ENCODE measurements around the gene DAB1. TPM values are rescaled to one million over a fixed set of nuclear protein-coding genes. Genes with fewer than 3 reads are reported as not detected.

Gene DAB1
- total and polyA plus RNA-seq, 10 of the 15 experiments (the other 5 are each of a cell fraction or from before 2014, with no cell fraction given), result 0.02 to 0.10 (median 0.03) TPM; not detected in 5

DNA sequence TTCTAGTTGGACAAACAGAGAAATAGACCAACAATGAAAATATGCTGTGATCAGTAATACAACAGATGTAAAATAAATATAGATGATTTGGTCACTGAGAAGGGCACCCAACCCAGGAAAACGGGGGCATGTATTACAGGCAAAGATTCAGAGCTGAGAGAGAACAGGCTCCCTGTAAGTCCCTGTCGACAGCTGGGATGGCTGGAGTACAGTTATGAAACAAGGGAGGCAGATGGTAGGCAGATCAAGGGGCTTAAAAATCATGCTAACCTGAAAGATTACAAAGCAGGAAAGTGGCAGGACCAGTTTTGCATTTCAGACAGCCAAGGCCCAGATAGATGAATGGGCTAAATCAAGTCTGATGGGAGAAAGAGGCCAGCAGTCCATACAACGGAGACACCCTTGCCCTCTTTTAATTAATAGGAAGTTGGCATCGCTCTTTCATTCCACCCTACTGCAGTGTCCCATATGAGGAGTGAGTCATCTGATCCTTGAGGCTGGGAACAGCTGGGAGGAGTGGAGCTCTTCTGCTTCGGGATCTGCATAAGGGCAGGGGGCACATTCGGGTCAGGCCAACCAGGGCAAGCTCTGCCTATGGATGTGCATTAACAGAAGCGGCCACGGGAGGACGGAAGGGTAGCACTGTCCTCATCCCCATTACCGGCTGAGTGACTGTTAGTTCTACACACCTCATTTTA lies 171.1 kb downstream of the DAB1 start:
- WGBS (ENCODE audit: insufficient coverage, insufficient replicate concordance, low lambda C conversion rate, missing lambda C conversion rate), result 17% methylated on average over 10 of the region's 10 CpGs
- Histone ChIP-seq H3K4me3 (no peak overlapping the region), H3K36me3 (ENCODE audit: control insufficient read depth in 2 of 2, insufficient read depth in 2 of 2, low read length in 1 of 2) (no peaks in the 10 kb centered on the region), H3K4me1 (ENCODE audit: control insufficient read depth, insufficient read depth, low read length) (no peaks in the 10 kb centered on the region), H4K20me1 (ENCODE audit: control insufficient read depth, insufficient read depth) (no peaks in the 10 kb centered on the region), H2AFZ (ENCODE audit: control insufficient read depth, low read depth, low read length) (no peak overlapping the region), H3K4me2 (ENCODE audit: control insufficient read depth, insufficient read depth) (no peak overlapping the region), H3K27me3 (replicated peaks in 1 of 2; ENCODE audit: control insufficient read depth in 2 of 2, insufficient read depth in 2 of 2, low read length in 1 of 2) (no peaks in the 10 kb centered on the region; a peak in 1 of 4 replicates), H3K9me3 (replicated peaks; ENCODE audit: control insufficient read depth, insufficient read depth, low read length) (no peaks in the 10 kb centered on the region), H3K79me2 (ENCODE audit: control insufficient read depth, insufficient read depth, low read length) (no peaks in the 10 kb centered on the region), H3K27ac (ENCODE audit: control insufficient read depth, insufficient read depth) (no peak overlapping the region), H3K9ac (ENCODE audit: control insufficient read depth, insufficient read depth, low read length) (no peak overlapping the region)
- ATAC-seq (no peak), DNase-seq (ENCODE audit: low read depth, low spot score) (no peak), FAIRE-seq (no peak)
- in situ Hi-C loops (cut with MboI) (no loop called here), intact Hi-C loops (cut with micrococcal nuclease; ENCODE audit: unreplicated experiment) (no loop called here)
- TF ChIP-seq ZNF217 (IDR thresholded peaks at IDR 0.05) (no peak), MXI1 (IDR thresholded peaks at IDR 0.05; ENCODE audit: low read depth, low read length) (no peak), NFYB (IDR thresholded peaks at IDR 0.05; ENCODE audit: insufficient read depth, low read depth, low read length) (no peak), CHD2 (IDR thresholded peaks at IDR 0.05; ENCODE audit: borderline replicate concordance, low read depth, low read length) (no peak)
- ChIA-PET POLR2A (no interaction called here), CTCF (no interaction called here), RAD21 (ENCODE audit: unreplicated experiment) (no interaction called here), SMC1A (ENCODE audit: uncharacterized antibody, unreplicated experiment) (interaction anchor here (1.6 kb wide), 1 partner anchor 19 kb away, joined by 3 read pairs; no protein-coding TSS in a partner anchor)
- BruUV-seq (replicated peaks), result no TSS peak

DNA sequence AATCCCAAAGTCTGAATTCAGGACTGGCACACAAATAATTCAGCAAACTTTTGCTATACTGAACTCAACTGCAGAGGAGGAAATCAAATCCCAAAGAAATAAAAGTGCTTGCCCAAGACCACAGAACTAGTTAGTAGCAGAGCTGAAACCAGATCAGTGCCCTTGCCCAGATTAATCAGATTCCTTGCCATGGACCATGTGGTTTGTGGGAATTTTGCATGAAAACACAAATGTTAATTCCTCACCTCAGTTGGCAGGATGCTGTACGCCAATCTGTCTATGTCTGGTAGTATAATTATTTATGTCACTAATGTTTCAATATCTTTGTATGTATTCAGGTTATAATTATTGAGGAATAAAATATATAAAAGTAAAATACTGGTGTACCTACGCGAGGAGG lies 173.8 kb downstream of the DAB1 start:
- Histone ChIP-seq H3K79me2 (ENCODE audit: control insufficient read depth, insufficient read depth, low read length) (no peaks in the 10 kb centered on the region), H3K4me3 (no peak overlapping the region), H3K27ac (ENCODE audit: control insufficient read depth, insufficient read depth) (no peak overlapping the region), H3K4me2 (ENCODE audit: control insufficient read depth, insufficient read depth) (no peak overlapping the region), H3K9ac (ENCODE audit: control insufficient read depth, insufficient read depth, low read length) (no peak overlapping the region), H2AFZ (ENCODE audit: control insufficient read depth, low read depth, low read length) (no peak overlapping the region), H3K4me1 (ENCODE audit: control insufficient read depth, insufficient read depth, low read length) (no peaks in the 10 kb centered on the region), H3K36me3 (ENCODE audit: control insufficient read depth in 2 of 2, insufficient read depth in 2 of 2, low read length in 1 of 2) (no peaks in the 10 kb centered on the region), H3K27me3 (replicated peaks in 1 of 2; ENCODE audit: control insufficient read depth in 2 of 2, insufficient read depth in 2 of 2, low read length in 1 of 2) (no peaks in the 10 kb centered on the region; a peak in 1 of 4 replicates), H4K20me1 (ENCODE audit: control insufficient read depth, insufficient read depth) (no peaks in the 10 kb centered on the region), H3K9me3 (replicated peaks; ENCODE audit: control insufficient read depth, insufficient read depth, low read length) (no peaks in the 10 kb centered on the region)
- DNase-seq (ENCODE audit: low read depth, low spot score), result no peak
- POLR2A ChIA-PET, result no interaction called here
- SMC1A ChIA-PET (ENCODE audit: uncharacterized antibody, unreplicated experiment), result no interaction called here
- intact Hi-C loops (cut with micrococcal nuclease; ENCODE audit: unreplicated experiment), result no loop called here
- in situ Hi-C loops (cut with MboI), result no loop called here
- no TSS peak for BruUV-seq (replicated peaks)
- ATAC-seq, result no peak
- no peak for FAIRE-seq
- WGBS (ENCODE audit: insufficient coverage, insufficient replicate concordance, low lambda C conversion rate, missing lambda C conversion rate), result 75% methylated on average over 3 of the region's 3 CpGs
- CTCF ChIA-PET, result interaction anchor here (1.0 kb wide), 1 partner anchor 20 kb away, joined by 3 read pairs; no protein-coding TSS in a partner anchor
- RAD21 ChIA-PET (ENCODE audit: unreplicated experiment), result no interaction called here
- TF ChIP-seq FOS (IDR thresholded peaks at IDR 0.05; ENCODE audit: borderline replicate concordance, extremely low read depth, insufficient read length) (no peak), MTA2 (IDR thresholded peaks at IDR 0.05; ENCODE audit: low read depth) (no peak), NR2C2 (IDR thresholded peaks at IDR 0.05; ENCODE audit: borderline replicate concordance, control insufficient read depth, insufficient read length, low read depth) (no peak), BMI1 (IDR thresholded peaks at IDR 0.05; ENCODE audit: borderline replicate concordance) (no peak), EED (IDR thresholded peaks at IDR 0.05; ENCODE audit: low read depth) (no peak), RBBP5 (conservative IDR thresholded peaks at IDR 0.05) (no peak), TAF1 (IDR thresholded peaks at IDR 0.05; ENCODE audit: borderline replicate concordance, low read depth, low read length) (no peak)
- TF ChIP-seq, protein P1, sequence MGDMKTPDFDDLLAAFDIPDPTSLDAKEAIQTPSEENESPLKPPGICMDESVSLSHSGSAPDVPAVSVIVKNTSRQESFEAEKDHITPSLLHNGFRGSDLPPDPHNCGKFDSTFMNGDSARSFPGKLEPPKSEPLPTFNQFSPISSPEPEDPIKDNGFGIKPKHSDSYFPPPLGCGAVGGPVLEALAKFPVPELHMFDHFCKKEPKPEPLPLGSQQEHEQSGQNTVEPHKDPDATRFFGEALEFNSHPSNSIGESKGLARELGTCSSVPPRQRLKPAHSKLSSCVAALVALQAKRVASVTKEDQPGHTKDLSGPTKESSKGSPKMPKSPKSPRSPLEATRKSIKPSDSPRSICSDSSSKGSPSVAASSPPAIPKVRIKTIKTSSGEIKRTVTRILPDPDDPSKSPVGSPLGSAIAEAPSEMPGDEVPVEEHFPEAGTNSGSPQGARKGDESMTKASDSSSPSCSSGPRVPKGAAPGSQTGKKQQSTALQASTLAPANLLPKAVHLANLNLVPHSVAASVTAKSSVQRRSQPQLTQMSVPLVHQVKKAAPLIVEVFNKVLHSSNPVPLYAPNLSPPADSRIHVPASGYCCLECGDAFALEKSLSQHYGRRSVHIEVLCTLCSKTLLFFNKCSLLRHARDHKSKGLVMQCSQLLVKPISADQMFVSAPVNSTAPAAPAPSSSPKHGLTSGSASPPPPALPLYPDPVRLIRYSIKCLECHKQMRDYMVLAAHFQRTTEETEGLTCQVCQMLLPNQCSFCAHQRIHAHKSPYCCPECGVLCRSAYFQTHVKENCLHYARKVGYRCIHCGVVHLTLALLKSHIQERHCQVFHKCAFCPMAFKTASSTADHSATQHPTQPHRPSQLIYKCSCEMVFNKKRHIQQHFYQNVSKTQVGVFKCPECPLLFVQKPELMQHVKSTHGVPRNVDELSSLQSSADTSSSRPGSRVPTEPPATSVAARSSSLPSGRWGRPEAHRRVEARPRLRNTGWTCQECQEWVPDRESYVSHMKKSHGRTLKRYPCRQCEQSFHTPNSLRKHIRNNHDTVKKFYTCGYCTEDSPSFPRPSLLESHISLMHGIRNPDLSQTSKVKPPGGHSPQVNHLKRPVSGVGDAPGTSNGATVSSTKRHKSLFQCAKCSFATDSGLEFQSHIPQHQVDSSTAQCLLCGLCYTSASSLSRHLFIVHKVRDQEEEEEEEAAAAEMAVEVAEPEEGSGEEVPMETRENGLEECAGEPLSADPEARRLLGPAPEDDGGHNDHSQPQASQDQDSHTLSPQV (IDR thresholded peaks at IDR 0.05), result no peak
